GM10266 (cell line): Measurements from ENCODE around the gene UBE2E1.

ENCODE experiments used
- DNase-seq: peaks from one replicate; pipeline ENCODE4 v3.0.0; 2012; ENCODE audit errors: extremely low spot score
- TF ChIP-seq, protein P1 (sequence below): IDR thresholded peaks from 2 replicates; pipeline ENCODE4 v1.5.1; 2012; ENCODE audit warnings: mild to moderate bottlenecking, low read depth; ENCODE audit not compliant: control insufficient read depth, insufficient read depth; ENCODE audit errors: missing control alignments

The UBE2E1 gene

GRCh38 chr3:23932571-23932970 lies 126.8 kb downstream of the UBE2E1 start:
- TF ChIP-seq, protein P1, sequence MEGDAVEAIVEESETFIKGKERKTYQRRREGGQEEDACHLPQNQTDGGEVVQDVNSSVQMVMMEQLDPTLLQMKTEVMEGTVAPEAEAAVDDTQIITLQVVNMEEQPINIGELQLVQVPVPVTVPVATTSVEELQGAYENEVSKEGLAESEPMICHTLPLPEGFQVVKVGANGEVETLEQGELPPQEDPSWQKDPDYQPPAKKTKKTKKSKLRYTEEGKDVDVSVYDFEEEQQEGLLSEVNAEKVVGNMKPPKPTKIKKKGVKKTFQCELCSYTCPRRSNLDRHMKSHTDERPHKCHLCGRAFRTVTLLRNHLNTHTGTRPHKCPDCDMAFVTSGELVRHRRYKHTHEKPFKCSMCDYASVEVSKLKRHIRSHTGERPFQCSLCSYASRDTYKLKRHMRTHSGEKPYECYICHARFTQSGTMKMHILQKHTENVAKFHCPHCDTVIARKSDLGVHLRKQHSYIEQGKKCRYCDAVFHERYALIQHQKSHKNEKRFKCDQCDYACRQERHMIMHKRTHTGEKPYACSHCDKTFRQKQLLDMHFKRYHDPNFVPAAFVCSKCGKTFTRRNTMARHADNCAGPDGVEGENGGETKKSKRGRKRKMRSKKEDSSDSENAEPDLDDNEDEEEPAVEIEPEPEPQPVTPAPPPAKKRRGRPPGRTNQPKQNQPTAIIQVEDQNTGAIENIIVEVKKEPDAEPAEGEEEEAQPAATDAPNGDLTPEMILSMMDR: no peak
- DNase-seq: no peak

- DNase-seq: no peak
- TF ChIP-seq, protein P1: no peak
These were observed 128.5 kb downstream of the UBE2E1 start for GRCh38 chr3:23934253-23934652.

DNA sequence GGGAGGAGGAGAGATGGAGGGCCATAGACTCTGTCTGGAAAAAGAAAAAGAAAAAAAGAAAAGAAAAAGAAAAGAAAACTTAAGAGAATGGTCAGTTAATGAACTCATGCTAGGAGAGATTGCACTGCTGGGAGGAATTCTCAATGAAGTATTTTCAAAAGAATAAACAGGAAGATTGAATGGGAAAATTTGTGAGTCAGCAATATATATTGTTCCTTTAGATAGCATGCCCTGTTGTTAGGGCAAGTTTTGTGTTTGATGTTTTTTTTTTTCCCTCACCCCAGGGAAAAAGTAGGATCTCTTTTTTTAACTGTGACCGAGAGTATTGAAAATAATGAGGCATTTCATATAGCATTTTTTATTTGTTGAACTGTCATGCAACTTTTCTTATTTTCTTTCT lies 131.5 kb downstream of the UBE2E1 start:
- TF ChIP-seq, protein P1: no peak
- no peak for DNase-seq

GRCh38 chr3:23938688-23939087 lies 132.9 kb downstream of the UBE2E1 start:
- DNase-seq: no peak

GRCh38 chr3:23940775-23941174 lies 135.0 kb downstream of the UBE2E1 start:
- no peak for DNase-seq
- TF ChIP-seq, protein P1: no peak

More at GRCh38 chr3:23938688-23939087, 132.9 kb downstream of the UBE2E1 start:
- TF ChIP-seq, protein P1: no peak
